NT2/D1 (cell line): ENCODE data around the gene LIMK1.

Experiments used
- SUZ12 ChIP-seq: IDR thresholded peaks from 2 replicates; pipeline ENCODE4 v1.6.1; 2011; ENCODE audit not compliant: insufficient read length, insufficient read depth; ENCODE audit errors: extremely low read depth
- YY1 ChIP-seq: IDR thresholded peaks from 2 replicates; pipeline ENCODE4 v1.6.1; 2011; ENCODE audit not compliant: insufficient read length, insufficient read depth

DNA sequence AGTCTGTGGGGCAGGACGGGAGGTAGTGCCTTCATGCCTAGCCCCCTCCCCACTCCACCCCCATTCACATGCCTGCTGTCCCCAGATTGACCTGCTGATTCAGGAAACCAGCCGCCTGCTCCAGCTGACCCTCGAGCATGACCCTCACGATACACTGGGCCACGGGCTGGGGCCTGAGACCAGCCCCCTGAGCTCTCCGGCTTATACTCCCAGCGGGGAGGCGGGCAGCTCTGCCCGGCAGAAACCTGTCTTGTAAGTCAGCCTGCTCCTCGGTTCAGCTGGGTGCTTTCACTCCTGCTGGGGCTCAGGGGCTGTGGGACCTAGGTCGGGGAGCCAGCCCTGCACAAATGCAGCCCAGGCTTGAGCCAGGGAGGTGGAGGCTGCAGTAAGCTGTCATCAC lies 22.4 kb downstream of the LIMK1 start:
- TF ChIP-seq SUZ12 = no peak
- no peak for TF ChIP-seq YY1
